GM21825 (cell line): ENCODE measurements around the gene KCNH4.
"Not testable (repeated sequence)": the region's sequence is repeated elsewhere in the genome, so short reads cannot be mapped to it uniquely, and the experiment has no call there.

ENCODE experiments used
- ATAC-seq: cut with Tn5 transposase; IDR thresholded peaks from one replicate; pipeline ENCODE4 v1.9.1; 2021; ENCODE audit warnings: mild to moderate bottlenecking, moderate library complexity; ENCODE audit not compliant: unreplicated experiment

The KCNH4 gene

DNA sequence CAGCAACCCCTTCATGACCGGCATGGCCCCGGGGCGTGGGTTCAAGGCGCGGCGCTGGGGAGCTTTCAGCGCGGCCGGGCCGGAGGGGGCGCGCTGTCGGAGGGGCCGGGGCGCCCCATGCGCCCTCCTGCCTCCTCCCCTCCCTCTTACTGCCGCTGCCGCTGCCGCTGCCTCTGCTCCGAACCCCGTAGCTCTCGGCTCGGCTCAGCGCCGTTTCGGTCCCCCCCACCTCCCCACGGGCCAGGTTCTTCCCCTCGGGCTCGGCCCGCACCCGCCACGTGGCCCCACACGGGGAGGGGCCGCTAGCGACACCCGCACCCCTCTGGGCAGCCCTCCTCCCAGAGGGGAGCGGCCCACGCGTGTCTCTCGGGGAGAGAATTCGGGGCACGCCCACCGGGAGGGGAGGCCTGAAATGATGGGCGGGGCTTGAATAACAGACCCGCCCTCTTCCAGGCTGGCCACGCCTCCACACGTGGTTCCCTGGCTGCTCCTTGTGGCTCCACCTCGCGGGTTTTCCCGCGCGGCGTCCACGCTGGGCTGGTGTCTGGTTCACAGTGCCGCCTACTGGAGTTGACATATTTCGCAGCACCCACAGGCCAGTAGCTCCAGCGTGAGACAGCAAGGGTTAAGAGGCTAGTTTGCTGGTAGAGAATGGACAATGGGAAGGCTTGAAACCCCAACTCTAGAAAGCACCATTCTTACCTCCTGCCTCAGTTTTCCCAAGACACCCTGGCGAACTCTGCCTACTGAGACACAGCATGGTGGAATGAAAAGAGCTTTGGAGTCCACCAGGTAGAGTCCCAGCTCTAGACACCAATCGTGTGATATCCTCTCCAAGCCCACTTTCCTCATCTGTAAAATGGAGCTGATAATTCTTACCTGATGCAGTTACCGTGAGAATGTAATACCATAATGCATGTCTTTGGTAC, at the start of gene KCNH4:
Gene KCNH4, minus strand, starts transcription at position 221 of the 929 bp plus-strand sequence. Its CDS starts 197 bp downstream, at position 24.
- ATAC-seq: peak; percentile 34

DNA sequence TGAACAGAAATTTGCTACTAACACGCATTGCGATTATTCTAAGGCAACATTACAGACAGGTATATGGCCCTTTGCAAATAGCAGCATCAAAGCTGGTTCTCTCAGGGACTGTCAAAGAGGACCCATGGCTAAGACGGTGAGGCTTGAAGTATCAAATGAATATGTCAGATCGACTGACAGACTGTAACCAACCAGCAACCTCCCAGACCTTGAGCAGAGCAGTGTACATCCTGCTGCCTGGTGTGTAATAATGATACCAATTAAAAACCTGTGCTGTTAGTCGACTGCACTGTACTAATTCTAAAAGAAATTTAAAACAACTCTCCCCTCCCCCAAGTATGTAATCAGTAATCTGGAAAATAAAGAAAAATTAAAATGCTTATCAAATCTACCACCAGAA, 49.3 kb upstream of the KCNH4 start:
- ATAC-seq: no peak

DNA sequence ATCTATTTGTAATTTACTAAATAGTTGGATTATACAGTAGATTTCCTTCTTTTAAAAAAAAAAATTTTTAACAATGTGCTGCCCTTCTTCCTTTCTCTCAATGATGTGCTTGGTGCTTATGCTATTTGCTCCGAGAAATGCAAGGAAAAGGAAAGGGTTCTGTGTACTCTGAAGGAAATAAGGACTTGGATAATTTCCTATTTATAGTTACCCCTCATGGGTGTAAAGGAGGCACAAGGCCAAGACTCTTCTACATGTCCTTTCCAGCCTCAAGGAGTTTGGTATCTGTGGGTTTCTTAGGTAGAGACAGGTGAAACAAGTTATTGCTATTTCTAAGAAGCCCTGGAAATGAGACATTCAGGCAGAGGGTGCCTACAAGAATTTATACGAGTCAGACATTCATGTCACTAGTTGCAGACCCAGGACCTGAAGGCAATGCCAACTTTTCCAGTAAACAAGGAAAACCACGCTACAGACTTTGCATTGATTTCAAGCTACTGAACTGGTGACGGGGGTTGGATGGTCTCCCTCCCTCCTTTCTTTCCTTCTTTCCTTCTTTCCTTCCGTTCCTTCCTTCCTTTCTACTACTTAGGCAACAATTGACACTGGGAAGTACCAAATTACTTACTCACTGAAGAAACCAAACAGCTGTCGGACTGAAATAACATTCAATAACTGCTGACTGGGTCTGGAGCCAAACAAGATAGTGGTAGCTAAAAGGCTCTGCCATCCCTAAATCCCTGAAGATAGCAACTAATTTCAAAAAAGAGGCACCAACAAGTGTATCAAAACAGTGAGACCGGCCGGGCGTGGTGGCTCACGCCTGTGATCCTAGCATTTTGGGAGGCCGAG, 47.1 kb upstream of the KCNH4 start:
- ATAC-seq: no peak

DNA sequence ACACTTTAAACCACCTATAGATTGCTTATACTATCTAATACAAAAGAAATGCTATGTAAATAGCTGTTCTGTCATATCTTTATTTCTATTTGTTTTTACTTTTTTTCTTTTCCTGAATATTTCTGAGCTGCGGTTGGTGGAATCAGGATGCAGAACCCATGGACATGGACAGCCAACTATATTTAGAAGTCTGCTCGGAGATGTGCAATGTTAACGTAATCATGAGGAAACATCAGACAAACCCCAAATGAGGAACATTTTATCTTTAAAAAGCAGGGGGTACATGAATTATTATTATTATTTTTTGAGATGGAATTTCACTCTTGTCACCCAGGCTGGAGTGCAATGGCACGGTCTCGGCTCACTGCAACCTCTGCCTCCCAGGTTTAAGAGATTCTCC, 44.7 kb upstream of the KCNH4 start:
- ATAC-seq: no peak

DNA sequence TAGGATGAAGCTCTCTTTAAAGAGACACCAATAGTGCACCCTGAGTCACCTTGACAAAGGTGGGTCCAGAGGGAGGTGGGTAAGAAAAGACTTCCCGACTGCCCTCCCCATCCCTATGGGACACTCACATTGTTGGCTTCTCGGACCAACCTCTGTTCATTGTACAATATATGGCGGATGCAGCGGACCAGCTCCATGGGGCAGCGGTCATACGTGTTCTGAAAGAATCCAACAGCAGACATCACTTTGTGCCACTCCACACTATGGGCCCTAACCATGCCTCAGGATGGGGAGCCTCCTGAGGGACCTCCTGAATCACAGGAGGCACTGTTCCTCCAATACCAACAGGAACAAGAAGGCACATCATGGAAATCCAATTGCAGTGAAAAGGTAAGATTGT, 43.7 kb upstream of the KCNH4 start:
- no peak for ATAC-seq

DNA sequence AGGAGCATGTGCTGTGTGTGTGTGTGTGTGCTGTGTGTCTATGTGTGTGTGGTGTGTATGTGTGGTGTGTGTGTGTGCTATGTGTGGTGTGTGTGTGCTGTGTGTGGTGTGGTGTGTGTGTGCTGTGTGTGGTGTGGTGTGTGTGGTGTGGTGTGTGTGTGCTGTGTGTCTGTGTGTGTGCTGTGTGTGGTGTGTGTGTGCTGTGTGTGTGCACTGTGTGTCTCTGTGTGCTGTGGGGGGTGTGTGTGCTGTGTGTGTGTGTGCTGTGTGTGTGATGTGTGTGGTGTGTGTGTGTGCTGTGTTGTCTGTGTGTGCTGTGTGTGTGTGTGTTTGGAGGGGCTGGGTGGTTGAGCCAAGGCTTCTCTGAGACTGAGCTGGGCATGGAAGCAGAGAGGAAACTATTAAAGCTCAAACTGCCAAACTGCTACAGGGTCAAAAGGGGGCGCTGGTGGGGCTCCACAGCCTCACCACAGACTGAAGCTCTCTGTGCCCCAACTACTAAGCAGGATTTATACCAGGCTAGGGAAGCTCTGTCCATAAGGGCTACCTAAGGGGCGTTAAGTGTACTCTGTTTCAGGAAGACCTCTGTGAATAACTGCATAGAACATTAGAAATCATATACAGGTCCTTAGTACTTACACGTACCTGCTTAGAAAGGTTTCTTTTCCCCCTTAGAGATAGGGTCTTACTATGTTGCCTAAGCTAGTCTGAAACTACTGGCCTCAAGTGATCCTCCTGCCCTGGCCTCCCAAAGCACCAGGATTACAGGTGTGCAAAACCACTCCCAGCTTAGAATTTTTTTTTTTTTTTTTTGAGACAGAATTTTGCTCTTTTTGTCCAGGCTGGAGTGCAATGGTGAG, 41.2 kb upstream of the KCNH4 start:
- ATAC-seq: no peak

DNA sequence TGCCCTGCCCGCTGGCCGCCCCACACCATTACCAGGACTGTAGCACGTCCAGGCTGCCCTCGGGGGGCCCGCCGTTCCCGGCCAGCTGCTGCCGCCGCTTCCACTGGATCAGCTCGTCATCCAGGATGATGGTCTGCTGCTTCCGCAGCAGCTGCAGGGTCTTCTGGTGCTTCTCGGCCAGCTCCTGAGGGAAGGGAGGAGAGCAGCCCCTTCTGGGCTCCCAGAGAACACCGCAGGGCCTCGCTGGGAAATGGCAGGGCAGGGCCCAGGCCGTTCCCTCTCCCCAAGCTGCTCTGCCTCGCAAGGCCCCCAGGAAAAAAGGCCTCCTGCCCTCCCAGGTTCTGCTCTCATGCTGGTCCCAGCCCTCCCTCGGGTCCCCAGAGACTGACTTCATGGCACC, 38.3 kb upstream of the KCNH4 start:
- not testable (repeated sequence) for ATAC-seq

DNA sequence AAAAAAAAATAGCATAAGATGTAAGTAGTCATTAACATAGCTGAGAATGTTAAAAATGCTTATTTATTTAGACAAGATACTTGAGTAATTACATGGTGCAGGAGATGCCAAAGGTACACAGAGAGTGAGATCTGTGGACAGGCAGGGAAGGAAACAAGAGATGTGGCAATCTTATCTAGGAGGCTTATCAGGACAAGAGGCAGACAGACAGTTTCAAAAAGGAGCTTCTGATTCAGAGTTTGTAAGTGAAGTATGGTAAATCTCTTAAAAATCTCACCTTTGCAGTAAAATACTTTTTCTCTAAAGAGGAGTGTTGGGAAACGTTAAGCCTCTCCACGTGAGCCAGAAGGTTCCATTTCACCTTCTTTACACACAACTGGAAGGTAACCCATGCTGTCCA, 33.2 kb upstream of the KCNH4 start:
- ATAC-seq: no peak

DNA sequence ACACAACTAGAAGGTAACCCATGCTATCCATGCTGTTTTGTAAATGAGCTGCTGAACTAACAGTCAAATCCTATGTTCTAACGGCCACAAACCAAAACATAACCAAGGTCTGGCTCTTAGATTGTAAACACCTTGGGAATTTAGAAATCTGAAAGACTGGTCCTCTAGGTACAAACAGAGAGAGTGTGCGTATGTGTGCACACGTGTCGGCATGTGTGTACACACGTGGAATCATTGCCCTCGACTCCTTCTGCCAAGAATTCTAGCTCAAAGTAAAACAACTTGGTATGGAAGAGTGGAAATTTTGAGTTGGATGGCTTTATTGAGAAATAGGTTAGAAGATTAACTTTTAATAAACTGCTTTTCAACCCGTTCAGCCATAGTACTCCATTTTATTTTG, 31.4 kb upstream of the KCNH4 start:
- no peak for ATAC-seq

DNA sequence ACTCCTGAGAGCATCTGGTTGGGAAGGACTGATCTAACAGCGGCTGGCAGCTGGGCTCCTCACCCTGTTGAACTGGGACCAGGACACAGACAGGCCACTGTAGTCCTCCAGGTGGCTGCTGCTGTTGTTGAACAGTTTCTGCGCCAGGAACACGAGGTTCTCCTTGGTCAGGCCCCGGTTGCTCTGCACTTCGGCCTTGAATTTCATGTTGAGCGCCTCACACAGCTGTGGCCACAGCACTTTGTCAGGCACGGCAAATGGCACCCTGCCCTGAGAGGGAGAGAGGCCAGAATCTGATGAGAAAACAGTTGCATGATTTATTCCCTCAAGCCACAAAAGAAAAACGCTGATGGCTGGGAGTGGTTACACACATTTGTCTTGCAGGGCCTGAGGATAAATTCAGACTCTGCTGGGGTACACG, 31.0 kb upstream of the KCNH4 start:
- not testable (repeated sequence) for ATAC-seq

DNA sequence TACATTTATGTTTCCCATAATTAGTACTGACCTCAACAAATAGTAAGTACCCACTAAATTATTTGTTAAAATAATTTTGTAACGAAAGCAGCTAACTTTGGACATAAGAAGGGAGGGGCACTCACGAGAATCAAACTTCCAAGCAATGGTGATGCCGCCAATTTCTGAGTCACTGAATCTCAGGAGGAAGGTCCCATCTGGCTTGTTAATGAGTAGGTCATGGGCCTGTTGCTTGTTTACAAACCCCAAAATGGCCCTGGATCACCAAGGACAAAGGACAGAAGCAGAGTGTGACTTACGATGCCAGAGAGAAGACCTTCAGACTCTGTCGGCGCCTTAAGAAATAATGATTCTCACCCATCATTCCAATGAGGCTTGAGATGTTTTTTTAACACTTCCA, 29.1 kb upstream of the KCNH4 start:
- ATAC-seq: no peak

DNA sequence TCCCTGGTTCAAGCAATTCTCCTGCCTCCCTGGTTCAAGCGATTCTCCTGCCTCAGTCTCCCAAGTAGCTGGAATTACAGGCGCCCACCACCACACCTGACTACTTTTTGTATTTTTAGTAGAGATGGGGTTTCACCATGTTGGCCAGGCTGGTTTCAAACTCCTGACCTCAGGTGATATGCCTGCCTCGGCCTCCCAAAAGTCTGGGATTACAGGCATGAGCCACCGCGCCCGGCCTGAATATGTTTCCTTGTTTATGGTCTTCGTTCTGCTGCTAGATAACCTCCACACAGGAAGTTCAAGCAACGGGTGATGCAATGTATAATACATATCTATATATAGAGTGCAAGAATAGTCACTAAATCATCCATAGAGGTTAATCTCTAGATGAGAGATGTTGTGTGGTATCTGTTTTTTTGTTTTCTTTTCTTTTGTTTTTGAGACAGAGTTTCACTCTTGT, 25.2 kb upstream of the KCNH4 start:
- not testable (repeated sequence) for ATAC-seq

DNA sequence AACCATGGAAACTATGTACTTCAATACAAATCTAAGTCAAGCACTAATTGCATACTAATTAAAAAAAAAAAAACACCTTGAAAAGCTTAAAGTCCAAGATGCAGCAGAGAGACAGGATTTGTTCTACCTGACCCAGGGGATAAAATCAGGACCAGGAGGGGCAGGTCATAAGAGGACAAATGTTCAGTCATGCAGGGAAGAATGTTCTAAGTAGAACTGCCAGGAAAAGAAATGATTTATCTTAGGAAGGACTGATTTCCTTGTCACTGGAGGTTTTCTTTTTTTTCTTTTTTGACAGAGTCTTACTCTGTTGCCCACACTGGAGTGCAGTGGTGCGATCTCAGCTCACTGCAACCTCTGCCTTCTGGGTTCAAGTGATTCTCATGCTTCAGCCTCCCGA, 22.4 kb upstream of the KCNH4 start:
- no peak for ATAC-seq

DNA sequence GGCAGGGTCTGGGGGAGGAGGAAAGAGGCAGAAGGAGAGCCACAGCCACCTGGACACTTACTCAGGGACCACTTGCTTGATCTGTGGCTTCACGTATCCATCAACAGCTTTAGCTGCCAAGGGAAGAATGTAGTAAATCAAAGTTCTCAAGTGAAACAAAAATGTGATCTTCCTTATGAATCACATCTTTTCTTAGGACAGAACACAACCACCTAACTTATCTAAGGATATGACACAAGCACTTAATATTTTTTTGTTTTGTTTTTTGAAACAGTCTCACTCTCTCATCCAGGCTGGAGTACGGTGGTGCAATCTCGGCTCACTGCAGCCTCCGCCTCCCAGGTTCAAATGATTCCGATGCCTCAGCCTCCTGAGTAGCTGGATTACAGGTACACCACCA, 21.8 kb upstream of the KCNH4 start:
- no peak for ATAC-seq

DNA sequence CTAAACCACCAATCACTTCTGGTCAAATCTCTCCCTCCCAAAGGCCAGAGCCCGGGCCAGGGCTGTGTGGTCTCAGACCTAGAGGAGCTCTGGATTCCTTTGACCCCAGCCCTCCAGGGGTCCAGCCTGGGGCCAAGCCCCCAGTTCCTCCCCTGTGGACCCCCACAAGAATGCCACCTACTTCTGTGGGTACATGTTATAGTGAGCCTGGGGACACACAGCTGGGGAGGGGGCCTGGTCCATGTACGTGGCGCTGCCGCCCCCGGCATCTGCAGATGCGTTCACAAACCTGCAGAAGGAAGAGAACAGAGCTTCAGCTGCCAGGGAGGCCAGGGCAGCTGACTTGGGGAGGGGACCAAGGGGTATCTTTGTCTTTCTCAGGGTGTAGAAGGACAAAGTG, 21.2 kb upstream of the KCNH4 start:
- ATAC-seq: no peak

DNA sequence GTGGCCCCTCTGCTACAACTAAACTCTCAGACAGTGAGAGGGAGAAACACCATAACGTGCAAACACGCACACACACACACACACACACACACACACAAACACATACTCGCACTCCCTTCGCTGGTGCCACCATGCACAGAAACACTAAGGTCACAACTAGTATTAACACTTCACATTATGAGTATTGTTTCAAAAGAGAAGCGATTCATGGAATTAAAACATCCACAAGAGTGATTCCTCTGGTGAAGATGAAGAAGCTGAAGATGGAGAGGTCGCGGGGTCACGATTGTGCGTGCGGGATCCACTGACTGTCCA, 20.5 kb upstream of the KCNH4 start:
- no peak for ATAC-seq

DNA sequence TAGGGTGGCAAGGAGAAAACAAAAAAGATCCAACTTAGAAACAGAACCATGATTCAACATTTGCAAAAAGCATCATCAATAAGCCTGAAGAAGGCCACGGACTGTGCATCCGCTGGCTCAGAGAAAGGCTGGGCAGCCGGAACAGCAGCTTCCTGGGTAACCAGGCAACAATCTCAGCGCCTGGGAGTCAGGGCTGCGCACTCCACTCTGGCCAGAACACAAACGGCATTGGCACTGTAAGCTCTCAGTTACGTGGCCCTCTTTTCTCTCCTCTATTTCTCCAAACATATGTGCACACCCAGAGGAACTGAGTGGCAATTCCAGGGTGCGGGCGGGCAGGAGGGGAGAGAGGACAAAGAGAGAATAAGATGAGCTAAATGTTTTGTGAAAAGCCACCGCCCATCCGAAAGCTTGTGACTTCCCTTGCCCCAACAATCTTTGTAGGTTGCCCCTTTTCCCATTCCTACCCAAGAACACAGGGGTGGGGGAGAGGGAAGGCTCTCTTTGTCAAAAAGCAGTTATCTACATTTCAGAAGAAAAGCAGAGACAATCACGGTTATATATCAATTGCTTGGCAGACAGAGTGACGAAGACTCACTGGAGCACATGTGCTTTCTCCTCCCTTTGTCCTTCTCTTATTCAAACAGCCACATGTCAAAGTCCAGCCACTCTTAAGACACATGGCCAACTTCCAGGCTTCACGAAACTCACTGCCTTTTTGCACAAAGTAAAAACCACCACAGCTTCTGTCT, 19.9 kb upstream of the KCNH4 start:
- no peak for ATAC-seq

DNA sequence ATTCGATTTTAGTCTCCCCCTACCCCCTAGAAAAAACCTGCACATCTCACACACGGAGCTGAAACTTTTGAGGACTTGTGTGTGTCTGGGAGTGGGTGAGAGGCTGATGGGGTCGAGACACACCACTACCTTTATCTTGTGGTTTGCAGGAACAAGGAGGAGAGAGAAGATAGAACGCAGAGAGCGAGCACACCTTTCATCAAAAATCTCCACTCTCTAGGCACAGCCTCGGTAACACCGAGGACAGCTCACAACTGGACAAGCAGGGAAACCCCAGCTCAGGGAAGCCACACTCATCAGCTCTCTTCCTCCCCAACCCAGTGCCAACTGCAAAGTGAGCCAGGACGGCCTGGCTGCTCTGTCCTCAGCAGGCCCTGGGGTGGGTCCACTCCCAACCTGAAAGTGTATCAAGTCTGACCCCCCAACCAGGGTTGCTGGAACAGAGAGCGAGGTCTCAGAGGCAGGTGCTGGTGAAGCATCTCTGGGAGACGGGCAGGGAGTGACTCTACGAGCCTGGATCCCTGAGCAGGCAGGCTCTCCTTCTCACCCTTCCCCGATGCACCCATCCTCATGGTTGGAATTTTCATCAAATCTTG, 18.6 kb upstream of the KCNH4 start:
- no peak for ATAC-seq

DNA sequence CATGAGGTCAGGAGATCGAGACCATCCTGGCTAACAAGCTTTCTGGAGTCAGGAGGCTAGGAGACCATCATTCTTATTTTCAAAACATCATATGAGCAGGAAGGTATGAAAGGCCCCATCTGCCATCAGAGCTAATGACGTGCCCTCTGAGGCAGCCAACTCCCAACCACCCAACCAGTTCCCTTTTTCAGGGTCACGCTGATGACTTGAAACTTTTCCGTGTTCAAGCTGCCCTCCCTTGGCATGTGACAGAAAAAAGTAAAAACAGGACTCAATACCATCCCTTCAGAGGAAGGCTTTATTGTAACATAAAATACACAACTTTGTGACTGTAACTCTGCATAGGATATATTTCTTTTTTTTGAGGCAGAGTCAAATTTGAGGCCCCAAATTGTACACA, 18.0 kb upstream of the KCNH4 start:
- no peak for ATAC-seq
